ENCODE measurements around the gene SPATA20. TPM values are rescaled to one million over a fixed set of nuclear protein-coding genes. Genes with fewer than 3 reads are reported as not detected.

The SPATA20 gene
- total and polyA plus RNA-seq, 2 of the 8 experiments (the other 6 are each of a cell fraction or from before 2014, with no cell fraction given), result 16.2 to 17.5 TPM

GRCh38 chr17:50601823-50602375 lies 54.9 kb downstream of the SPATA20 start:
- no peaks in the 10 kb centered on the region for H3K9me3 ChIP-seq (ENCODE audit: insufficient read depth in 2 of 2, low read depth in 1 of 2, low read length in 1 of 2)
- H3K79me2 ChIP-seq (ENCODE audit: control insufficient read depth in 1 of 2, insufficient read depth in 2 of 2, low read length in 2 of 2), result no peaks in the 10 kb centered on the region
- no peak overlapping the region for H4K8ac ChIP-seq (ENCODE audit: extremely low read depth, insufficient read depth, low read length)
- H2BK20ac ChIP-seq (ENCODE audit: low read length), result no peak overlapping the region
- H3K27ac ChIP-seq (ENCODE audit: low read depth, low read length), result no peak overlapping the region
- H3K18ac ChIP-seq (ENCODE audit: extremely low read depth, low read length), result no peak overlapping the region
- no peak overlapping the region for H3K4ac ChIP-seq (replicated peaks; ENCODE audit: insufficient read length, low read depth, low read length)
- no peaks in the 10 kb centered on the region for H3K79me1 ChIP-seq (ENCODE audit: low read depth, low read length)
- H3K4me3 ChIP-seq (ENCODE audit: extremely low read depth in 1 of 4, insufficient read depth in 2 of 4, low read depth in 3 of 4, low read length in 4 of 4), result no peak overlapping the region
- no peaks in the 10 kb centered on the region for H3K23me2 ChIP-seq (ENCODE audit: low read depth, low read length)
- ChIA-PET CTCF (ENCODE audit: partially characterized antibody) (interaction anchor here (0.9 to 19.7 kb wide), 7 partner anchors 11 to 65 kb away, joined by 3 to 300 read pairs (median 5); partner anchors contain the start of gene ABCC3), POLR2A (ENCODE audit: partially characterized antibody) (no interaction called here)
- H3K9ac ChIP-seq (replicated peaks in 1 of 4; ENCODE audit: extremely low read depth in 1 of 4, low read depth in 3 of 4, low read length in 3 of 4), result no peak overlapping the region
- H2BK12ac ChIP-seq (ENCODE audit: low read depth, low read length), result peak overlapping the region; percentile 50; the same call in 1 of the 2 replicates
- no peak overlapping the region for H2BK120ac ChIP-seq (replicated peaks; ENCODE audit: low read depth, low read length)
- DNase-seq (ENCODE audit: low read depth in 1 of 2, low spot score in 2 of 2) (no peak), FAIRE-seq (no peak)
- peaks cover 0 to 10% (median 1%) of the 10 kb centered on the region in 4 experiments; a peak in 5 of 7 replicates for H3K4me1 ChIP-seq (replicated peaks in 1 of 4; ENCODE audit: control insufficient read depth in 3 of 4, insufficient read depth in 4 of 4, low read length in 3 of 4)
- no peak overlapping the region for H2AFZ ChIP-seq (ENCODE audit: low read length)
- H3K4me2 ChIP-seq (ENCODE audit: insufficient read depth in 1 of 2, low read depth in 2 of 2, low read length in 2 of 2), result no peak overlapping the region
- H2AK5ac ChIP-seq (ENCODE audit: low read depth, low read length), result no peak overlapping the region
- H3K56ac ChIP-seq (replicated peaks; ENCODE audit: insufficient read length, low read depth, low read length), result no peak overlapping the region
- TF ChIP-seq CTCF (IDR thresholded peaks at IDR 0.05; ENCODE audit: control extremely low read depth in 1 of 3, insufficient read depth in 1 of 3, low read depth in 1 of 3, low read length in 3 of 3), result no peak
- no peak overlapping the region for H3K14ac ChIP-seq (ENCODE audit: insufficient read length)
- H4K5ac ChIP-seq (ENCODE audit: insufficient read length, low read depth, low read length), result no peak overlapping the region
- no peaks in the 10 kb centered on the region for H3K27me3 ChIP-seq (replicated peaks in 1 of 4; ENCODE audit: control insufficient read depth in 3 of 4, extremely low read depth in 1 of 4, insufficient read depth in 3 of 4, low read length in 3 of 4)
- H2BK15ac ChIP-seq (ENCODE audit: low read length), result no peak overlapping the region
- no peaks in the 10 kb centered on the region for H3K36me3 ChIP-seq (ENCODE audit: control insufficient read depth in 2 of 4, insufficient read depth in 4 of 4, low read length in 3 of 4)
- H4K91ac ChIP-seq (replicated peaks; ENCODE audit: insufficient read length, low read length), result no peak overlapping the region
- 90% methylated on average over 13 of the region's 13 CpGs; no CpG with 5 or more reads in 1 of the 2 experiments for WGBS, 2 experiments (ENCODE audit: extremely low coverage in 1 of 2, insufficient coverage in 1 of 2, insufficient read length in 1 of 2, insufficient replicate concordance in 2 of 2, low coverage in 1 of 2, low lambda C conversion rate in 2 of 2, missing lambda C conversion rate in 1 of 2)
- H2BK5ac ChIP-seq (ENCODE audit: low read depth, low read length), result no peak overlapping the region
- no peaks in the 10 kb centered on the region for H4K20me1 ChIP-seq (replicated peaks in 1 of 2; ENCODE audit: control insufficient read depth in 1 of 2, insufficient read depth in 2 of 2, low read length in 2 of 2)
- no peak overlapping the region for H3K23ac ChIP-seq (ENCODE audit: insufficient read length)
